G401.6 (cell line): ENCODE measurements around the gene SLAMF7.

Experiments
- FAIRE-seq: peaks from 2 replicates; lab custom pipeline; 2012; peaks lifted over from hg19 to GRCh38; lab: Jason Lieb, UNC

The SLAMF7 gene

DNA sequence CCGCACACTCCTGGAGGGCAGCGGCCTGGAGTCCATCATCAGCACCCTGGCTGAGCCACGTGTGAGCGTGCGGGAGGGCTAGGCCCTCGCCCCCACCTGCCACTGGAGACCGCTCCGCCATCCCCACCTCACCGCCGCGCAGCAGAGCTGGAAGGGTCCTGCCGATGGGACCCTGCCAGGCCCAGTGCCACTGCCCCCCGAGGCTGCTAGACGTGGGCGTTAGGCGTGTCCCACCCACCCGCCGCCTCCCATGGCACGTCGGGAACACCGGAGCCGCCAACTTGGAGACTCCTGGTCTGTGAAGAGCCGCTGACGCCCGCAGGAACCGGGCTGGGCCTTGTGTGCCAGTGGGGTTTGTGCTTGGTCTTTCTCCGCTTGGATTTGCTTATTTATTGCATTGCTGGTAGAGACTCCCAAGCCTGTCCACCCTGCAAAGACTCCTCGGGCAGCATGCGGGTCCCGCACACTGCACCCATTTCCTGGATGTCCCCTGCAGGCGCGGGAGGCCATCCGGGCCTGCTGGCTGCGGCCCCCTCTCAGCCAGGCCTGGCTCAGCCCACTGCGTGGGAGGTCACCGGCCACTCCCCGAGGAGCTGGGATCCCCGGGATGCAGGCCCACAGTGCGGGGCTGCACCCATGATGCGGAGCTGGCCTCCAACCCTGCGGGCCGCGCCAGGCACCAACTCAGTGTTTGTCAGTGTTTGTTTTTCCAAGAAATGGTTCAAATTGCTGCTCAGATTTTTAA is 63.0 kb downstream of the SLAMF7 start:
- FAIRE-seq, result no peak
